Karpas-422 (cell line): ENCODE data around the gene PLD1. TPM values are rescaled to one million over a fixed set of nuclear protein-coding genes. Genes with fewer than 3 reads are reported as not detected.

Experiments
- DNase-seq: peaks from one replicate; pipeline ENCODE4 v3.0.0-alpha.2; 2015
- H2AFZ ChIP-seq: fragments of 200-600 bp; sonication (generic); 2 replicates; pipeline ENCODE4 v1.6.1; 2014; ENCODE audit warnings: antibody characterized with exemption, low read length, mixed read lengths
- H3K27ac ChIP-seq: fragments of 200-600 bp; sonication (generic); 2 replicates; pipeline ENCODE4 v1.5.1; 2014; ENCODE audit warnings: mild to moderate bottlenecking, low read length, moderate library complexity
- H3K27me3 ChIP-seq: fragments of 200-600 bp; sonication (generic); 2 replicates; pipeline ENCODE4 v1.6.1; 2014; ENCODE audit warnings: low read length, mixed read lengths
- H3K36me3 ChIP-seq: fragments of 200-600 bp; sonication (generic); 2 replicates; pipeline ENCODE4 v1.6.1; 2014; ENCODE audit warnings: low read length, mixed read lengths; ENCODE audit not compliant: insufficient read depth
- H3K4me1 ChIP-seq: fragments of 200-600 bp; sonication (generic); 2 replicates; pipeline ENCODE4 v1.6.1; 2014; ENCODE audit warnings: mild to moderate bottlenecking, low read length, mixed read lengths
- H3K4me2 ChIP-seq: fragments of 200-600 bp; sonication (generic); 2 replicates; pipeline ENCODE4 v1.6.1; 2014; ENCODE audit warnings: low read length, low read depth, mild to moderate bottlenecking; ENCODE audit not compliant: poor library complexity, severe bottlenecking
- H3K4me3 ChIP-seq: fragments of 200-600 bp; sonication (generic); 2 replicates; pipeline ENCODE4 v1.5.1; 2014; ENCODE audit warnings: mild to moderate bottlenecking, antibody characterized with exemption, low read length, mixed read lengths
- H3K79me2 ChIP-seq: fragments of 200-600 bp; sonication (generic); 2 replicates; pipeline ENCODE4 v1.6.1; 2014; ENCODE audit warnings: mild to moderate bottlenecking, low read length, mixed read lengths
- H3K9ac ChIP-seq: fragments of 200-600 bp; sonication (generic); 2 replicates; pipeline ENCODE4 v1.6.0; 2014; ENCODE audit warnings: low read length
- H3K9me2 ChIP-seq: fragments of 200-600 bp; sonication (generic), shearing (Covaris generic); replicated peaks from 2 replicates; pipeline ENCODE4 v1.6.0; 2014; ENCODE audit warnings: mild to moderate bottlenecking, low read length, moderate library complexity; ENCODE audit not compliant: insufficient read depth
- H3K9me3 ChIP-seq: fragments of 300-700, 200-600 bp; sonication (generic); 2 replicates; pipeline ENCODE4 v1.6.1; 2014; ENCODE audit warnings: low read length, mixed read lengths
- H4K20me1 ChIP-seq: fragments of 200-600 bp; sonication (generic); 2 replicates; pipeline ENCODE4 v1.6.1; 2014; ENCODE audit warnings: mild to moderate bottlenecking, antibody characterized with exemption, low read length, low read depth; ENCODE audit not compliant: insufficient read depth
- total RNA-seq: library from RNA; depleted of rRNA; stranded (reverse); fragments of >200 nt; shearing (Covaris generic); gene quantifications from 2 replicates; pipeline ENCODE4 v1.2.3, GENCODE V29; 2014; ENCODE audit warnings: low replicate concordance

PLD1 gene
- total RNA-seq, 1 experiment from 2014 or later: not detected

DNA sequence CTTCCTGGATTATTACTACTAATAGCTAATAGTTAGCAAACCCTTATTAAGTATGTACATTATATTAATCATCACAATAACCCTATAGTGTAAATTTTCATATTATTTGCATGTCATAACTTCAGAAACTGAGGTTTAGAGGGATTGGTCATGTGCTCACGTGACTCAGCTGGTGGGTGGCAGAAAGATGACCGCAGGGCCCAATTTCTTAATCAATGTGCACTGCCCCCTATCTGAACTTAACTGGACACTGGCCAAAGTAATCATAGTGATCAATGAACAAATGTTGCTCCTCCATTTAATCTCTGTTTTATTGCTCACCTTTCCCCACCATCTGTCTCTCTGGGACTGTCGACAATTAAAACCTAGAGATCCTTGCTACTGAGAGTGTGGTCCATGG, 52.2 kb downstream of the PLD1 start:
- no peak overlapping the region for H3K4me2 ChIP-seq

DNA sequence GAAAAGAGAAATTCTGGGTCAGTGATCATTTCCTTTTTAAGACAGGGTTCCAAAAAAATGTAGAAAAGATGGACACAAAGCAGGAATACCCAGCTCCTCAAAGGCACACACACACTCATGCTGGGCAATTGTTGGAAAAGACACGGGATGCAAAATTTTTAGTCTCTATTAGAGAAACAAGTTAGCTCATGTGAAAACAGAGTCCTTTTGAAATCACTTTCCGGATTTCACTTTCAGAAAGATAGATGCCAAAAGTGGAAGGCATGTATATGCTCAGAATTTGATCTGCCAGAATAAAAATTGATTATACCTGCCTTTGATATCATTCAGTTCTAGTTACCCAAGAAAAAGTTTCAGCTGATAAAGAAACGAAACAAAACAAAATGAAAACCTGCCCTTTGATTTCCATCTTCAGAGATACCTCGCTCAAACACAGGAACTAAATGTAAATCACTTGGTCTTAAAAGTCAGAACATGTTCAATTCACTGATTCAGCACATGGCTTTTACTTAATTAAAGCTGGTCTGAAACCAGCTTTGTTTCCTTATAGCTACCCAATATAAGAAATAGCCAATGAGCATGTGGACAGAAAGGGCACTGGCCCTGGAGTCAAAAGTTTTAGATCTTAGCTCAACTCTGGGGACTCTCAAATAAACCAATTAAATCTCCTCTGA, 52.8 kb downstream of the PLD1 start:
- H3K27ac ChIP-seq: no peak overlapping the region
- no peak overlapping the region for H3K9ac ChIP-seq

More for the DNA sequence above, 52.2 kb downstream of the PLD1 start:
- Histone ChIP-seq H3K27me3 (no peaks in the 10 kb centered on the region), H4K20me1 (no peaks in the 10 kb centered on the region), H3K36me3 (no peaks in the 10 kb centered on the region), H3K4me1 (no peaks in the 10 kb centered on the region), H3K9me2 (no peaks in the 10 kb centered on the region), H3K9ac (no peak overlapping the region), H3K79me2 (no peaks in the 10 kb centered on the region), H3K9me3 (no peaks in the 10 kb centered on the region), H3K27ac (no peak overlapping the region), H2AFZ (no peak overlapping the region), H3K4me3 (no peak overlapping the region)
- DNase-seq: no peak

DNA sequence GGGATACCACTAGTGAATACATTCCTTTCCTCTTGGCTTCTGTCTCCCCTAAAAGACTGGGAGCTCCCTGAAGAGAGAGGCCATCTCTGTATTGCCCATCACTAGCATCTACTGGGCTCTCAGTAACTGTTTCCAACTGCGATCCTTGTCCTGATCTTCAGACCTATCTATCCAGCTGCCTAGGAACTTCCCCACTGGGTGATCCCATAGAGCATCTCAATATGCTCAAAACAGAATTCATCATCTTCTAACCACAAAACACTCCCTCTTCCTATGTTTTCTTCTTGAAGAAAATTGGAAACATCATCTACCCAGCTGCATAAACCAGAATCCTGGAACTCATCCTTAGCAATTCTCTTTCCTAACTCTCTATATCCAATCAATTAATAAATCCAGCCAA, 54.6 kb downstream of the PLD1 start:
- H3K36me3 ChIP-seq: no peaks in the 10 kb centered on the region
- no peaks in the 10 kb centered on the region for H3K9me2 ChIP-seq
- H3K4me1 ChIP-seq: no peaks in the 10 kb centered on the region
- H3K4me2 ChIP-seq: no peak overlapping the region
- H2AFZ ChIP-seq: no peak overlapping the region
- no peak overlapping the region for H3K4me3 ChIP-seq
- no peaks in the 10 kb centered on the region for H3K79me2 ChIP-seq
- no peak for DNase-seq
- H3K9ac ChIP-seq: no peak overlapping the region
- H3K9me3 ChIP-seq: no peaks in the 10 kb centered on the region
- no peaks in the 10 kb centered on the region for H3K27me3 ChIP-seq
- no peaks in the 10 kb centered on the region for H4K20me1 ChIP-seq
- no peak overlapping the region for H3K27ac ChIP-seq

More for the DNA sequence above, 52.8 kb downstream of the PLD1 start:
- no peaks in the 10 kb centered on the region for H3K36me3 ChIP-seq
- H3K9me3 ChIP-seq: no peaks in the 10 kb centered on the region
- no peaks in the 10 kb centered on the region for H4K20me1 ChIP-seq
- H3K9me2 ChIP-seq: no peaks in the 10 kb centered on the region
- no peaks in the 10 kb centered on the region for H3K27me3 ChIP-seq
- H2AFZ ChIP-seq: no peak overlapping the region
- H3K4me3 ChIP-seq: no peak overlapping the region
- H3K4me2 ChIP-seq: no peak overlapping the region
- H3K79me2 ChIP-seq: no peaks in the 10 kb centered on the region
- no peaks in the 10 kb centered on the region for H3K4me1 ChIP-seq
- no peak for DNase-seq

DNA sequence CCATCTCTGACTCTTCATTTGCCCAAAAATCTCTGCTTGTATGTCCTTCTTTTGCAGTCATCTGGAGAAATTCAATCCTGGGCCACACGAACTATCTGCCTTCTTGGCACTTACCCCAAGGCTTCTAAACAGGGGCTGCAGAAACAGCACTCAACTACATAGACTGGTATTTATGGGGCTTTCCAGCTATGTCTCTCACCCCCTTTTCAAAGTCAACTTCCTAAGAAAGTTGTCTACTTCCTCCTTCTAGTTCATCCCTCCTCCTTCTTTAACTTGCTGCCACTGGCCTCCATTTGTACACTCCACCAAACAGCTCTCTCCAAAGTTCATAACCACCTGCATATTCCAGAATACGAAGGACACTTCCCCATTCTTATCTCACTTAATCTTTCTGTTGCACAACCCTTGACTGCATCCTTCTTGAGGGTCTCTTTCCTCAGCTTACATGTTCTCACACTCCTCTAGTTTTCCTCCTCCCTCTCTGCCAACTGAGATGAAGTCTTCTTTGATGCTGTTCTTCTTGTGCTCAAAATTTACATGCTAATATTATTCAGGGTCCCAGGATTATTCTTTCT, 55.2 kb downstream of the PLD1 start:
- H3K36me3 ChIP-seq: no peaks in the 10 kb centered on the region
- H2AFZ ChIP-seq: no peak overlapping the region
- H3K9me2 ChIP-seq: no peaks in the 10 kb centered on the region
- H3K9ac ChIP-seq: no peak overlapping the region
- no peaks in the 10 kb centered on the region for H3K9me3 ChIP-seq
- H3K4me1 ChIP-seq: no peaks in the 10 kb centered on the region
- H3K27me3 ChIP-seq: no peaks in the 10 kb centered on the region
- H3K4me3 ChIP-seq: no peak overlapping the region
- H3K79me2 ChIP-seq: no peaks in the 10 kb centered on the region
- no peak overlapping the region for H3K27ac ChIP-seq
- no peak for DNase-seq
- H4K20me1 ChIP-seq: no peaks in the 10 kb centered on the region
- no peak overlapping the region for H3K4me2 ChIP-seq

DNA sequence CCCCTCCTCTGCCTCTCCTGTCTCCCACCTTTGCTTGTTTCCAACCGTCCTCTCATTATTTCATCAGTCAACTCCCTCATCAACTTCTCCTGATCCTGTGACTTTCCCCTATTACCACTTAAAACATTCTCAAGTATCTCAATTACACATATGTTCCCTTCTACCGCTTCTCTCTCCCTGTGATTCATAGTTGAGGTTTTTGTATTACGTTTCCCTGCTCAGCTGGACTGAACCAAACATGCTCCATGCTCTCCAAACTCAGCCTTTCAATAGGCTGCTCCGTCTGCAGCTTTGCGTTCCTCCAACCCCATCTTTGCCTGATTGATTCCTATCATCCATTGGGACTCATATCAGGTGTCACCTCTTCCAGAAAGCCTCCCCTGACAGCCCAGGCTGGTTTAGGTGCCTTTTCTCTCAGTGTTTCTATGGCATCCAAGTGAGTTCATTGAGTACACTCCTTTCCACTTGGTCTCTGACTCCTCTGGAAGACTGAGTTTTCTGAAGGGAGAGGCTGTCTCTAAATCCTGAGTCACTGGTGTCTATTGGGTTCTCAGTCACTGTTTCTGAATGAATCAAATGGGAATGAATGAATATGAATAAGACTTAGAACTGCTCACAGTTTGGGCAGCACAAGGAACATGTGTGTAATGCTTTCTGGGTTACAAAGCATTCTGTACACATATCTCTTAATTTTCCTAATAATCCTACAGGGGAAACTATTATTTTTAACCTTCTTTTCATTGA, 56.4 kb downstream of the PLD1 start:
- no peak for DNase-seq
- H2AFZ ChIP-seq: no peak overlapping the region
- H3K27me3 ChIP-seq: no peaks in the 10 kb centered on the region
- H3K4me3 ChIP-seq: no peak overlapping the region
- no peaks in the 10 kb centered on the region for H3K36me3 ChIP-seq
- H3K27ac ChIP-seq: no peak overlapping the region
- H3K4me2 ChIP-seq: no peak overlapping the region
- no peaks in the 10 kb centered on the region for H3K9me2 ChIP-seq
- H3K9ac ChIP-seq: no peak overlapping the region
- H3K4me1 ChIP-seq: no peaks in the 10 kb centered on the region
- H4K20me1 ChIP-seq: no peaks in the 10 kb centered on the region
- no peaks in the 10 kb centered on the region for H3K79me2 ChIP-seq
- no peaks in the 10 kb centered on the region for H3K9me3 ChIP-seq

DNA sequence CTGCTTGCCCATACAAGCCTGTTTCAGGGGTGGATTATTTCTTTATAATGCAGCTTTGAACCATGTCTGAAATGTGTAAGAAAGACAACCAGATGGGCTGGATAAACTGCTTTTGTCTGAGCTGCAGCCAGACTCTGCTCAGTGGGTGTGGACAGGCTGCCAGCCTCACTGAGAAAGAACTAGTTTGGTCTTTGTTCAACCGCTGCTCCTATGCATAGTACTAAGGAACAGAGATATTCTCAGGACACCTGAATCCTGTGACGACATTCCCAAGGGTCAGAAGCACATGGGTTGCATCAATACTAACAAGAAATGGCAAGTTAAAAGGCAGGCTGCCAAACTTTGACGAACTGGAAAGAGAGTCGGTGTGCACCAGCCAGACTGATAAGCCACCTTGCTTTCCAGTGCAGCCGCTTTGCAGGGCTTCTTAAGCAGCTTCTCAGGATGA, 57.2 kb downstream of the PLD1 start:
- no peaks in the 10 kb centered on the region for H3K36me3 ChIP-seq
- H3K27ac ChIP-seq: no peak overlapping the region
- no peaks in the 10 kb centered on the region for H4K20me1 ChIP-seq

DNA sequence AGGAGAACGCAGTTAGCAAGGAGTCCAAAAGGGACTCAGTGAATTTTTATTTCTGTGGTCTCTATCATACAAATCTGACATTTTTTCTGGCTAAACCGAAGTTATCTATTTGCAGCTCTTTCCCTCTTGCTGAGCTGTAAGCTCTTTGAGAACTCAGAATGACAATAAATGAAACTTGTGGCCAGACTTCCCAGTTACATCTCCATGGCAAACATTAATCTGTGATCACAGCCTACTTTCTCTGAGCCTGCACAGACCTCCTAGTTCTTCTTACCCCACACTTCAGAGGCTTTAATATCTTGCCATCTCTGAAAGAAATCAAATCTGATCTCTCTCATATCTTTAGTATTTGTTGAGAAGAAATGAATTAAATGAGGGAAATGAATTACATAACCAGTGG, 58.0 kb downstream of the PLD1 start:
- Histone ChIP-seq H3K4me2 (no peak overlapping the region), H3K4me3 (no peak overlapping the region), H3K27me3 (no peaks in the 10 kb centered on the region), H3K9ac (no peak overlapping the region), H3K27ac (no peak overlapping the region), H3K9me2 (no peaks in the 10 kb centered on the region), H3K9me3 (no peaks in the 10 kb centered on the region), H4K20me1 (no peaks in the 10 kb centered on the region), H2AFZ (no peak overlapping the region), H3K4me1 (no peaks in the 10 kb centered on the region), H3K79me2 (no peaks in the 10 kb centered on the region), H3K36me3 (no peaks in the 10 kb centered on the region)
- DNase-seq: no peak

More for the DNA sequence above, 57.2 kb downstream of the PLD1 start:
- H3K9me2 ChIP-seq: no peaks in the 10 kb centered on the region
- H3K27me3 ChIP-seq: no peaks in the 10 kb centered on the region
- no peak overlapping the region for H3K4me2 ChIP-seq
- no peak overlapping the region for H3K4me3 ChIP-seq
- no peaks in the 10 kb centered on the region for H3K9me3 ChIP-seq
- no peak for DNase-seq
- H3K9ac ChIP-seq: no peak overlapping the region
- no peaks in the 10 kb centered on the region for H3K79me2 ChIP-seq
- H3K4me1 ChIP-seq: no peaks in the 10 kb centered on the region
- H2AFZ ChIP-seq: no peak overlapping the region

DNA sequence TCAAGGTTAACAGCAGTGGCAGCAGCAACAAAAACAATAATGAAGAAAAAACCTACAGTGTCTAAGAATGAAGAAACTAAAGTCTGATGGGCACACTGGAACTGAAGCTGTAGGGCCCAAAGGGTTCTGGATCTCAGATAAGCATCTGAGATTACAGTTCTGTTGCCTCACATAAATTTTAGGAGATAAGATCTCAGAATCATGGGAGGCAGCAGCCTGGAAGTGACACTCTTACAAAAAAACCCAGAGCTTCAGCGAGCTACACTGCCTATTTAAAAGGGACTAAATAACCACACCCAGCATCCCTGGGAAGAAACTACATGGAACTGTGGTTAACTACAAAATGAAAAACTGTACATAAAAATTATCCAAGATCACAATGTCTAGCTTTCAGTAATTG, 61.2 kb downstream of the PLD1 start:
- Histone ChIP-seq H3K79me2 (no peaks in the 10 kb centered on the region), H3K4me1 (no peaks in the 10 kb centered on the region), H4K20me1 (no peaks in the 10 kb centered on the region)

More for the DNA sequence above, 61.2 kb downstream of the PLD1 start:
- Histone ChIP-seq H2AFZ (no peak overlapping the region), H3K9ac (no peak overlapping the region), H3K9me3 (no peaks in the 10 kb centered on the region), H3K27me3 (no peaks in the 10 kb centered on the region), H3K4me2 (no peak overlapping the region), H3K36me3 (no peaks in the 10 kb centered on the region), H3K4me3 (no peak overlapping the region), H3K27ac (no peak overlapping the region), H3K9me2 (no peaks in the 10 kb centered on the region)
- DNase-seq: no peak
